Ovary (tissue), 3 donors: ENCODE data around the gene TSPAN31.

ENCODE experiments used
- CTCF ChIP-seq, 3 donors: fragments of 450-650 bp in 2 of 3; fragments of 200-600 bp in 1 of 3; IDR thresholded peaks; one replicate each; pipeline versions ENCODE4 v1.5.1 to v1.8.0; 2016 to 2022; ENCODE audit warnings: antibody characterized with exemption in 3 of 3, mild to moderate bottlenecking in 1 of 3
- POLR2A ChIP-seq: fragments of 450-650 bp; IDR thresholded peaks from one replicate; pipeline ENCODE4 v1.6.1; 2017; ENCODE audit warnings: antibody characterized with exemption, mild to moderate bottlenecking, moderate library complexity
- donor health status: DM: no; HTN: no; CAD: no.

DNA sequence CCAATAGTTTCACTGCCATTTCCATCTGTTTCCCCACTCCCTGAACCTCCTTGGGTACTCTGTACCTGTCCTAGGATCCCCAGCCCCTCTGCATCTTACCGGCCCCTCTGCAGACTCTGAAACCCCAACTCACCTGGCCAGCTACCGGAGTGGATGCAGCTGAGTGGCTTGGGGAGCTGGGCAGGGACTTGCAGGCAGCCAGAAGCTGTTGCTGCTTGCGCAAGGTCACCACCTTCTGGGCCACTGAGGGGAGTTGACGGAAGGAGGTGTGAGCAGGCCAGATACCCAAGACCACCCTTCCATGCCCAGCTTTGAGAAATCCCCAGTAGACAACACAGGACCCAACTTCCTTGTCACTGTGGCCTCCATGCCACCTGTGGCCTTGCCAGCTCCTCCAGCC, 12.6 kb upstream of the TSPAN31 start:
- no peak for TF ChIP-seq CTCF (IDR thresholded peaks at IDR 0.05)
- no peak for TF ChIP-seq POLR2A
